Peyer's patch (tissue), 4 donors: Measurements from ENCODE around the gene FAS. TPM values are rescaled to one million over a fixed set of nuclear protein-coding genes. Genes with fewer than 3 reads are reported as not detected.

Experiments used
- DNase-seq, 3 donors: peaks; one replicate each; pipeline ENCODE4 v3.0.0-alpha.2; 2017 to 2019
- H3K27ac ChIP-seq, 4 donors: fragments of 200-600 bp; sonication (generic); one replicate each; pipeline ENCODE4 v1.5.1; 2016 to 2019
- H3K27me3 ChIP-seq, 2 donors: fragments of 200-600 bp; sonication (generic); one replicate each; pipeline ENCODE4 v1.5.1; 2019
- H3K36me3 ChIP-seq, 3 donors: fragments of 200-600 bp; sonication (generic); one replicate each; pipeline ENCODE4 v1.5.1; 2016 to 2019
- H3K4me1 ChIP-seq, 4 donors: fragments of 200-600 bp; sonication (generic); one replicate each; pipeline ENCODE4 v1.5.1; 2016 to 2019
- H3K4me3 ChIP-seq, 4 donors: fragments of 200-600 bp; sonication (generic); 1 replicate in 3 of 4; 2 replicates in 1 of 4; pipeline ENCODE4 v1.5.1; 2016 to 2019; ENCODE audit warnings: mild to moderate bottlenecking in 1 of 4
- H3K9me3 ChIP-seq, 4 donors: fragments of 200-600 bp; sonication (generic); one replicate each; pipeline ENCODE4 v1.5.1; 2016 to 2019; ENCODE audit warnings: mild to moderate bottlenecking in 1 of 4
- CTCF ChIP-seq, 6 experiments: fragments of 450-650 bp in 4 of 6; fragments of 200-600 bp in 2 of 6; sonication (generic) in 1 of 6; IDR thresholded peaks; one replicate each; pipeline ENCODE4 v1.5.1; 2017 to 2019; ENCODE audit warnings: antibody characterized with exemption in 6 of 6, mild to moderate bottlenecking in 3 of 6, moderate library complexity in 1 of 6
- POLR2A ChIP-seq, 2 donors: fragments of 450-650 bp; IDR thresholded peaks; one replicate each; pipeline ENCODE4 v1.5.1; 2017; ENCODE audit warnings: antibody characterized with exemption in 2 of 2, mild to moderate bottlenecking in 2 of 2, moderate library complexity in 2 of 2
- total RNA-seq, 4 donors: library from RNA; depleted of rRNA; stranded (reverse); fragments of >200 nt; gene quantifications; one replicate each; pipeline ENCODE4 v1.1.0, GENCODE V29; 2016

Gene FAS
- total RNA-seq, 4 donors from 2014 or later: 25.9 to 81.7 (median 29.2) TPM

GRCh38 chr10:88991161-88991898 lies 732 bp downstream of the FAS start:
- Histone ChIP-seq H3K36me3 (no peaks in the 10 kb centered on the region), H3K4me3 (peak overlapping the region; percentile 66 to 98 (median 85)), H3K27me3 (no peaks in the 10 kb centered on the region), H3K9me3 (no peaks in the 10 kb centered on the region), H3K27ac (peak overlapping the region; percentile 91 to 98 (median 95)), H3K4me1 (peaks cover 0 to 39% (median 4%) of the 10 kb centered on the region in 4 donors)
- peak in 1 of 2 donors; percentile 51 for TF ChIP-seq POLR2A (IDR thresholded peaks at IDR 0.05)
- peak in 1 of 6 experiments; percentile 21 for TF ChIP-seq CTCF (IDR thresholded peaks at IDR 0.05)
- DNase-seq: peak; percentile 65 to 85 (median 83)

- no peaks in the 10 kb centered on the region for H3K9me3 ChIP-seq
- H3K27ac ChIP-seq: peak overlapping the region; percentile 91 to 98 (median 95)
- H3K4me1 ChIP-seq: peaks cover 0 to 42% (median 5%) of the 10 kb centered on the region in 4 donors
- no peak for DNase-seq
- no peaks in the 10 kb centered on the region for H3K36me3 ChIP-seq
- no peak for TF ChIP-seq CTCF (IDR thresholded peaks at IDR 0.05)
- no peaks in the 10 kb centered on the region for H3K27me3 ChIP-seq
- peak overlapping the region; percentile 66 to 98 (median 85) for H3K4me3 ChIP-seq
These were observed 1.3 kb downstream of the FAS start for GRCh38 chr10:88991899-88992320.

GRCh38 chr10:88992921-88993524 lies 2.4 kb downstream of the FAS start:
- TF ChIP-seq CTCF (IDR thresholded peaks at IDR 0.05) (no peak), POLR2A (IDR thresholded peaks at IDR 0.05) (no peak)
- peak overlapping the region in 3 of 4 donors; percentile 79 to 98 (median 91) for H3K4me3 ChIP-seq

GRCh38 chr10:88994019-88994418 lies 3.4 kb downstream of the FAS start:
- H3K36me3 ChIP-seq: no peaks in the 10 kb centered on the region
- H3K4me3 ChIP-seq: peak overlapping the region in 1 of 4 donors; percentile 98
- no peaks in the 10 kb centered on the region for H3K27me3 ChIP-seq
- TF ChIP-seq POLR2A (IDR thresholded peaks at IDR 0.05) (no peak), CTCF (IDR thresholded peaks at IDR 0.05) (no peak)
- no peak for DNase-seq
- no peaks in the 10 kb centered on the region for H3K9me3 ChIP-seq
- peaks cover 0 to 39% (median 5%) of the 10 kb centered on the region in 4 donors for H3K4me1 ChIP-seq
- peak overlapping the region in 3 of 4 donors; percentile 3 to 21 (median 12) for H3K27ac ChIP-seq

More at GRCh38 chr10:88992921-88993524, 2.4 kb downstream of the FAS start:
- Histone ChIP-seq H3K9me3 (no peaks in the 10 kb centered on the region), H3K36me3 (no peaks in the 10 kb centered on the region), H3K27ac (peak overlapping the region; percentile 91 to 98 (median 95)), H3K27me3 (no peaks in the 10 kb centered on the region), H3K4me1 (peaks cover 0 to 40% (median 5%) of the 10 kb centered on the region in 4 donors)
- DNase-seq: no peak

- H3K4me1 ChIP-seq: peaks cover 0 to 31% (median 5%) of the 10 kb centered on the region in 4 donors
- no peak for DNase-seq
- peak overlapping the region in 1 of 4 donors; percentile 9 for H3K4me3 ChIP-seq
- H3K9me3 ChIP-seq: no peaks in the 10 kb centered on the region
- peak overlapping the region in 2 of 4 donors; percentile 54 to 61 for H3K27ac ChIP-seq
- TF ChIP-seq CTCF (IDR thresholded peaks at IDR 0.05) (no peak), POLR2A (IDR thresholded peaks at IDR 0.05) (no peak)
- no peaks in the 10 kb centered on the region for H3K36me3 ChIP-seq
- no peaks in the 10 kb centered on the region for H3K27me3 ChIP-seq
These were observed 4.7 kb downstream of the FAS start for GRCh38 chr10:88995156-88995876.
